ENCODE results near the gene RPA1. TPM values are rescaled to one million over a fixed set of nuclear protein-coding genes. Genes with fewer than 3 reads are reported as not detected.

RPA1 gene
- total and polyA plus RNA-seq, 9 of the 15 experiments (the other 6 are each of a cell fraction or from before 2014, with no cell fraction given), result 25.2 to 125 (median 47.4) TPM

DNA sequence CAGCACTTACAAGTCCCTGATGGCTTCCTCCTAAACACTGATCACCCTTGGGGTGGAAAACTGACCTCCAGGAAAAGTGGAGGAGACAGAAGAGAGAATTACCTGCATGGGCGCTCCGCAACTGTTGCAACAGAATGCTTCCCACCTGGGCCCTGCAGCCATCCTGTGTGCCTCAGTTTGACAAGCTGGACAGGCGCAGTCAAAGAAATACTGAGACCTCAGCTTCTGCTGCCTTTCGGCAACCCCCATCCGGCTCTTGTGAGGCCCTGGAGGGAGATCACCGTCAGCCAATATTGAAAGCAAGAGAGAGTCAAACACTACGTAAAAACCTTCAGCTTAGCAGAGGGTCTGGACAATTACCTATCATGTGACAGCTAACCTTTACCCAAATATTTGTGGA is 43.1 kb upstream of the RPA1 start:
- Histone ChIP-seq H3K79me2 (ENCODE audit: control insufficient read depth, insufficient read depth, low read length) (no peaks in the 10 kb centered on the region; the same call in 2 of the 3 replicates), H3K27ac (ENCODE audit: extremely low read depth, low read depth, low read length) (no peak overlapping the region), H3K4me3 (no peak overlapping the region), H3K4me1 (replicated peaks in 1 of 2; ENCODE audit: control insufficient read depth in 2 of 2, insufficient read depth in 2 of 2, low read length in 2 of 2) (peaks cover 10 to 13% of the 10 kb centered on the region in 2 experiments; a peak in 4 of 5 replicates), H3K36me3 (ENCODE audit: control insufficient read depth, insufficient read depth, low read length) (peaks cover 47% of the 10 kb centered on the region), H3K9me3 (replicated peaks; ENCODE audit: control insufficient read depth, insufficient read depth, low read depth, low read length) (no peaks in the 10 kb centered on the region), H4K20me1 (replicated peaks; ENCODE audit: control insufficient read depth, insufficient read depth, low read length) (no peaks in the 10 kb centered on the region), H3K9ac (ENCODE audit: insufficient read depth in 1 of 2, low read depth in 2 of 2, low read length in 2 of 2) (no peak overlapping the region), H2AFZ (ENCODE audit: low read depth, low read length) (no peak overlapping the region), H3K9me1 (ENCODE audit: control insufficient read depth, insufficient read depth, low read length) (no peaks in the 10 kb centered on the region), H3K4me2 (ENCODE audit: insufficient read depth, low read length) (no peak overlapping the region), H3K27me3 (ENCODE audit: control insufficient read depth in 2 of 2, insufficient read depth in 2 of 2, low read length in 2 of 2) (no peaks in the 10 kb centered on the region)
- ChIA-PET POLR2A (interaction anchor here (1.2 kb wide), 1 partner anchor 13 kb away, joined by 4 read pairs; no protein-coding TSS in a partner anchor), CTCF (ENCODE audit: low intra/inter-chr PET ratio) (no interaction called here)
- ATAC-seq (no peak), FAIRE-seq (no peak), DNase-seq (ENCODE audit: extremely low read depth in 1 of 4, low spot score in 3 of 4) (no peak)
- in situ Hi-C loops (cut with MboI), result no loop called here
- intact Hi-C loops (cut with micrococcal nuclease), result no loop called here
- WGBS (ENCODE audit: insufficient coverage, low coverage, missing lambda C conversion rate), result 91% methylated on average over 5 of the region's 7 CpGs
- BruUV-seq (replicated peaks), result no TSS peak
- no peak for TF ChIP-seq XRCC5 (IDR thresholded peaks at IDR 0.05; ENCODE audit: low read depth, low read length)
- no peak for TF ChIP-seq EGR1 (conservative IDR thresholded peaks at IDR 0.05)
- TF ChIP-seq NCOA4 (IDR thresholded peaks at IDR 0.05; ENCODE audit: partially characterized antibody), result no peak
- no peak for TF ChIP-seq MEF2A (IDR thresholded peaks at IDR 0.05; ENCODE audit: control insufficient read depth, low read depth, low read length)
- TF ChIP-seq, protein P1, sequence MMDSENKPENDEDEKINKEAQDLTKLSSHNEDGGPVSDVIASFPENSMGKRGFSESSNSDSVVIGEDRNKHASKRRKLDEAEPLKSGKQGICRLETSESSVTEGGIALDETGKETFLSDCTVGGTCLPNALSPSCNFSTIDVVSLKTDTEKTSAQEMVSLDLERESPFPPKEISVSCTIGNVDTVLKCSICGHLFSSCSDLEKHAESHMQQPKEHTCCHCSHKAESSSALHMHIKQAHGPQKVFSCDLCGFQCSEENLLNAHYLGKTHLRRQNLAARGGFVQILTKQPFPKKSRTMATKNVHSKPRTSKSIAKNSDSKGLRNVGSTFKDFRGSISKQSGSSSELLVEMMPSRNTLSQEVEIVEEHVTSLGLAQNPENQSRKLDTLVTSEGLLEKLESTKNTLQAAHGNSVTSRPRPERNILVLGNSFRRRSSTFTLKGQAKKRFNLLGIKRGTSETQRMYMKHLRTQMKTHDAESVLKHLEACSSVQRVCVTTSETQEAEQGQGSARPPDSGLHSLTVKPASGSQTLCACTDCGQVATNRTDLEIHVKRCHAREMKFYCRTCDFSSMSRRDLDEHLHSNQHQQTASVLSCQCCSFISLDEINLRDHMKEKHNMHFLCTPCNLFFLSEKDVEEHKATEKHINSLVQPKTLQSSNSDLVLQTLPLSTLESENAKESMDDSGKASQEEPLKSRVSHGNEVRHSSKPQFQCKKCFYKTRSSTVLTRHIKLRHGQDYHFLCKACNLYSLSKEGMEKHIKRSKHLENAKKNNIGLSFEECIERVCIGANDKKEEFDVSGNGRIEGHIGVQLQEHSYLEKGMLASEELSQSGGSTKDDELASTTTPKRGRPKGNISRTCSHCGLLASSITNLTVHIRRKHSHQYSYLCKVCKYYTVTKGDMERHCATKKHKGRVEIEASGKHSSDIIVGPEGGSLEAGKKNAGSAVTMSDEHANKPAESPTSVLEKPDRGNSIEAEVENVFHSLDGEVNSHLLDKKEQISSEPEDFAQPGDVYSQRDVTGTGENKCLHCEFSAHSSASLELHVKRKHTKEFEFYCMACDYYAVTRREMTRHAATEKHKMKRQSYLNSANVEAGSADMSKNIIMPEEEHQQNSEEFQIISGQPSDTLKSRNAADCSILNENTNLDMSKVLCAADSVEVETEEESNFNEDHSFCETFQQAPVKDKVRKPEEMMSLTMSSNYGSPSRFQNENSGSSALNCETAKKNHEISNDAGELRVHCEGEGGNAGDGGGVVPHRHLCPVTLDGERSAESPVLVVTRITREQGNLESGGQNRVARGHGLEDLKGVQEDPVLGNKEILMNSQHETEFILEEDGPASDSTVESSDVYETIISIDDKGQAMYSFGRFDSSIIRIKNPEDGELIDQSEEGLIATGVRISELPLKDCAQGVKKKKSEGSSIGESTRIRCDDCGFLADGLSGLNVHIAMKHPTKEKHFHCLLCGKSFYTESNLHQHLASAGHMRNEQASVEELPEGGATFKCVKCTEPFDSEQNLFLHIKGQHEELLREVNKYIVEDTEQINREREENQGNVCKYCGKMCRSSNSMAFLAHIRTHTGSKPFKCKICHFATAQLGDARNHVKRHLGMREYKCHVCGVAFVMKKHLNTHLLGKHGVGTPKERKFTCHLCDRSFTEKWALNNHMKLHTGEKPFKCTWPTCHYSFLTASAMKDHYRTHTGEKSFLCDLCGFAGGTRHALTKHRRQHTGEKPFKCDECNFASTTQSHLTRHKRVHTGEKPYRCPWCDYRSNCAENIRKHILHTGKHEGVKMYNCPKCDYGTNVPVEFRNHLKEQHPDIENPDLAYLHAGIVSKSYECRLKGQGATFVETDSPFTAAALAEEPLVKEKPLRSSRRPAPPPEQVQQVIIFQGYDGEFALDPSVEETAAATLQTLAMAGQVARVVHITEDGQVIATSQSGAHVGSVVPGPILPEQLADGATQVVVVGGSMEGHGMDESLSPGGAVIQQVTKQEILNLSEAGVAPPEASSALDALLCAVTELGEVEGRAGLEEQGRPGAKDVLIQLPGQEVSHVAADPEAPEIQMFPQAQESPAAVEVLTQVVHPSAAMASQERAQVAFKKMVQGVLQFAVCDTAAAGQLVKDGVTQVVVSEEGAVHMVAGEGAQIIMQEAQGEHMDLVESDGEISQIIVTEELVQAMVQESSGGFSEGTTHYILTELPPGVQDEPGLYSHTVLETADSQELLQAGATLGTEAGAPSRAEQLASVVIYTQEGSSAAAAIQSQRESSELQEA (IDR thresholded peaks at IDR 0.05; ENCODE audit: low read depth), result no peak
- TF ChIP-seq SMC3 (conservative IDR thresholded peaks at IDR 0.05; ENCODE audit: insufficient read depth, low read depth, low read length), result no peak
- TF ChIP-seq PURB (CRISPR knock-in tag; IDR thresholded peaks at IDR 0.05; ENCODE audit: low read depth), result no peak
- TF ChIP-seq ZNF668 (CRISPR knock-in tag; IDR thresholded peaks at IDR 0.05), result no peak
